ENCODE results near the gene SLC2A11.
"Not testable (repeated sequence)": the region's sequence is repeated elsewhere in the genome, so short reads cannot be mapped to it uniquely, and the experiment has no call there.

SLC2A11 gene

GRCh38 chr22:23847310-23847920, 10.3 kb upstream of the SLC2A11 start:
- no peak for DNase-seq (ENCODE audit: low spot score)

GRCh38 chr22:23847991-23848864, 9.4 kb upstream of the SLC2A11 start:
- DNase-seq (ENCODE audit: low spot score), result no peak

GRCh38 chr22:23849009-23850006, 8.4 kb upstream of the SLC2A11 start:
- DNase-seq (ENCODE audit: low spot score), result peak; percentile 76

- no peak for DNase-seq (ENCODE audit: low spot score)
These were observed 7.5 kb upstream of the SLC2A11 start for GRCh38 chr22:23850136-23850611.

GRCh38 chr22:23856721-23857605, 712 bp upstream of the SLC2A11 start:
- peak; percentile 17 for DNase-seq (ENCODE audit: low spot score)

GRCh38 chr22:23858484-23858815, 775 bp downstream of the SLC2A11 start:
- DNase-seq (ENCODE audit: low spot score), result no peak

- DNase-seq (ENCODE audit: low spot score), result no peak
These were observed 1.5 kb downstream of the SLC2A11 start for GRCh38 chr22:23859201-23859600.

- DNase-seq (ENCODE audit: low spot score), result not testable (repeated sequence)
These were observed 2.5 kb downstream of the SLC2A11 start for GRCh38 chr22:23860187-23860586.

- DNase-seq (ENCODE audit: low spot score), result peak; percentile 30
These were observed 4.4 kb downstream of the SLC2A11 start for GRCh38 chr22:23862103-23862502.

GRCh38 chr22:23864499-23865154, 7.0 kb downstream of the SLC2A11 start:
- DNase-seq (ENCODE audit: low spot score), result not testable (repeated sequence)

- DNase-seq (ENCODE audit: low spot score), result no peak
These were observed 10.9 kb downstream of the SLC2A11 start for GRCh38 chr22:23868580-23868979.

- no peak for DNase-seq (ENCODE audit: low spot score)
These were observed 17.2 kb downstream of the SLC2A11 start for GRCh38 chr22:23874871-23875270.

GRCh38 chr22:23875801-23876200, 18.1 kb downstream of the SLC2A11 start:
- DNase-seq (ENCODE audit: low spot score), result no peak

- no peak for DNase-seq (ENCODE audit: low spot score)
These were observed 19.9 kb downstream of the SLC2A11 start for GRCh38 chr22:23877566-23877965.

GRCh38 chr22:23878219-23878618, 20.5 kb downstream of the SLC2A11 start:
- no peak for DNase-seq (ENCODE audit: low spot score)

- no peak for DNase-seq (ENCODE audit: low spot score)
These were observed 24.7 kb downstream of the SLC2A11 start for GRCh38 chr22:23882370-23882769.

GRCh38 chr22:23883658-23884057, 26.0 kb downstream of the SLC2A11 start:
- DNase-seq (ENCODE audit: low spot score), result no peak

- no peak for DNase-seq (ENCODE audit: low spot score)
These were observed 26.5 kb downstream of the SLC2A11 start for GRCh38 chr22:23884140-23884539.

GRCh38 chr22:23888615-23889401, 31.1 kb downstream of the SLC2A11 start:
- no peak for DNase-seq (ENCODE audit: low spot score)

GRCh38 chr22:23889620-23890019, 31.9 kb downstream of the SLC2A11 start:
- no peak for DNase-seq (ENCODE audit: low spot score)
